ENCODE data around the gene WFS1.

GRCh38 chr4:6290769-6291547 is 21.3 kb downstream of the WFS1 start:
- TF ChIP-seq MAX (IDR thresholded peaks at IDR 0.05) (no peak), NFIC (IDR thresholded peaks at IDR 0.05) (no peak), EP300 (IDR thresholded peaks at IDR 0.05; ENCODE audit: borderline replicate concordance) (no peak)
